ENCODE data around the gene TENM3.

TENM3 gene

GRCh38 chr4:182625193-182625592 lies 382.0 kb downstream of the TENM3 start:
- H3K4me2 ChIP-seq (ENCODE audit: low read length) = no peak overlapping the region
- H2AFZ ChIP-seq (ENCODE audit: low read length) = no peak overlapping the region
- H3K27ac ChIP-seq (ENCODE audit: low read depth, low read length, poor library complexity, severe bottlenecking) = no peak overlapping the region
- no peaks in the 10 kb centered on the region for H3F3A ChIP-seq (ENCODE audit: insufficient read depth, low read length)
- H3K9ac ChIP-seq (ENCODE audit: low read length) = no peak overlapping the region
- no peaks in the 10 kb centered on the region for H3K27me3 ChIP-seq (ENCODE audit: insufficient read depth, low read length)
- H3K4me3 ChIP-seq (ENCODE audit: low read depth, low read length, poor library complexity, severe bottlenecking) = no peak overlapping the region
- H4K20me1 ChIP-seq (ENCODE audit: insufficient read depth, low read length) = no peaks in the 10 kb centered on the region
- H3K36me3 ChIP-seq (ENCODE audit: insufficient read depth, low read length) = no peaks in the 10 kb centered on the region
- TF ChIP-seq CTCF (IDR thresholded peaks at IDR 0.05; ENCODE audit: low read length) = no peak
- no peak for TF ChIP-seq EZH2 (IDR thresholded peaks at IDR 0.05; ENCODE audit: borderline replicate concordance, low read length)
- no peaks in the 10 kb centered on the region for H3K4me1 ChIP-seq (ENCODE audit: insufficient read depth, low read length, severe bottlenecking)
- H3K79me2 ChIP-seq (ENCODE audit: insufficient read depth, low read length) = no peaks in the 10 kb centered on the region
- no peaks in the 10 kb centered on the region for H3K9me3 ChIP-seq (ENCODE audit: low read length)
- H3K9me2 ChIP-seq (ENCODE audit: low read depth, low read length) = no peaks in the 10 kb centered on the region

- Histone ChIP-seq H4K20me1 (ENCODE audit: insufficient read depth, low read length) (no peaks in the 10 kb centered on the region), H3K9me3 (ENCODE audit: low read length) (no peaks in the 10 kb centered on the region), H3K4me2 (ENCODE audit: low read length) (no peak overlapping the region), H3K27me3 (ENCODE audit: insufficient read depth, low read length) (no peaks in the 10 kb centered on the region), H3K79me2 (ENCODE audit: insufficient read depth, low read length) (no peaks in the 10 kb centered on the region), H3F3A (ENCODE audit: insufficient read depth, low read length) (no peaks in the 10 kb centered on the region), H3K4me1 (ENCODE audit: insufficient read depth, low read length, severe bottlenecking) (no peaks in the 10 kb centered on the region), H2AFZ (ENCODE audit: low read length) (no peak overlapping the region), H3K27ac (ENCODE audit: low read depth, low read length, poor library complexity, severe bottlenecking) (no peak overlapping the region), H3K4me3 (ENCODE audit: low read depth, low read length, poor library complexity, severe bottlenecking) (no peak overlapping the region), H3K9ac (ENCODE audit: low read length) (no peak overlapping the region), H3K36me3 (ENCODE audit: insufficient read depth, low read length) (no peaks in the 10 kb centered on the region), H3K9me2 (ENCODE audit: low read depth, low read length) (no peaks in the 10 kb centered on the region)
- TF ChIP-seq EZH2 (IDR thresholded peaks at IDR 0.05; ENCODE audit: borderline replicate concordance, low read length) = no peak
- no peak for TF ChIP-seq CTCF (IDR thresholded peaks at IDR 0.05; ENCODE audit: low read length)
Measured at GRCh38 chr4:182627996-182628395, 384.8 kb downstream of the TENM3 start.

GRCh38 chr4:182628544-182628943 lies 385.3 kb downstream of the TENM3 start:
- Histone ChIP-seq H3K4me1 (ENCODE audit: insufficient read depth, low read length, severe bottlenecking) (no peaks in the 10 kb centered on the region), H3K36me3 (ENCODE audit: insufficient read depth, low read length) (no peaks in the 10 kb centered on the region), H3K4me2 (ENCODE audit: low read length) (no peak overlapping the region), H3F3A (ENCODE audit: insufficient read depth, low read length) (no peaks in the 10 kb centered on the region), H4K20me1 (ENCODE audit: insufficient read depth, low read length) (no peaks in the 10 kb centered on the region), H3K9ac (ENCODE audit: low read length) (no peak overlapping the region), H3K27me3 (ENCODE audit: insufficient read depth, low read length) (no peaks in the 10 kb centered on the region), H3K9me2 (ENCODE audit: low read depth, low read length) (no peaks in the 10 kb centered on the region), H2AFZ (ENCODE audit: low read length) (no peak overlapping the region), H3K79me2 (ENCODE audit: insufficient read depth, low read length) (no peaks in the 10 kb centered on the region), H3K4me3 (ENCODE audit: low read depth, low read length, poor library complexity, severe bottlenecking) (no peak overlapping the region), H3K9me3 (ENCODE audit: low read length) (no peaks in the 10 kb centered on the region), H3K27ac (ENCODE audit: low read depth, low read length, poor library complexity, severe bottlenecking) (no peak overlapping the region)
- TF ChIP-seq CTCF (IDR thresholded peaks at IDR 0.05; ENCODE audit: low read length) = no peak
